ENCODE measurements around the gene ZNF483. TPM values are rescaled to one million over a fixed set of nuclear protein-coding genes. Genes with fewer than 3 reads are reported as not detected.

ZNF483 gene
- total RNA-seq, 4 donors from 2014 or later, result 26.2 to 82.4 (median 36.0) TPM

DNA sequence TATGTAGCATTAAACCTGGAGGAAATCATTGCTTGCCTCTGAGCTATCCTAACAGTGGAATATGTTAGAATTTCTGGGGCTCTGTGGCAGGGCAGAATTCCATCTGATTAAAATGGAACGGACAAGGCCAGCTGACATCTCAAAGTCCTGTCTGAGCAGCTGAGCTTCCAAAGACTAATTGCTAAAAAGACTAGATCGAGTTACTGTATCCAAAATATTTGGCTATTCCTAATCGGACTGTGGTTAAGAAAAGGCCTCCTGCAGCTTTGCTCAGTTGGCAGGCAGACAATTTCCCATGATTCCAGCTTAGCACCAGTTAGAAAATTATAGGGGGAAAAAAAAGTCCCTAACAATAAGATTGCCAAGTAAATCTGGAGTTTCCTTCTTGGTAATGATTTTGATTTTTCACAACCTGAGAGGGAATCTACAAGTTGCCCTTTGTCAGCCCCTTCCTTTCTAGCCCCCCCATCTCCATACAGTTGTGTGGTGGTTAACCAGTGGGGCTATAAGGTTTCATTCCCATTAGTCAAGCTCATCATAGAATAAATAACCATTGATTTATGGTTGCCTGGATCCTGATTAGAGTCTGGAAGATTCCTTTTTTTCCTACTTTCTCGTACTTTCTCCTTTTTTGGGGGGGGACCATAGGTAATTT lies 48.1 kb downstream of the ZNF483 start:
- TF ChIP-seq, protein P1, sequence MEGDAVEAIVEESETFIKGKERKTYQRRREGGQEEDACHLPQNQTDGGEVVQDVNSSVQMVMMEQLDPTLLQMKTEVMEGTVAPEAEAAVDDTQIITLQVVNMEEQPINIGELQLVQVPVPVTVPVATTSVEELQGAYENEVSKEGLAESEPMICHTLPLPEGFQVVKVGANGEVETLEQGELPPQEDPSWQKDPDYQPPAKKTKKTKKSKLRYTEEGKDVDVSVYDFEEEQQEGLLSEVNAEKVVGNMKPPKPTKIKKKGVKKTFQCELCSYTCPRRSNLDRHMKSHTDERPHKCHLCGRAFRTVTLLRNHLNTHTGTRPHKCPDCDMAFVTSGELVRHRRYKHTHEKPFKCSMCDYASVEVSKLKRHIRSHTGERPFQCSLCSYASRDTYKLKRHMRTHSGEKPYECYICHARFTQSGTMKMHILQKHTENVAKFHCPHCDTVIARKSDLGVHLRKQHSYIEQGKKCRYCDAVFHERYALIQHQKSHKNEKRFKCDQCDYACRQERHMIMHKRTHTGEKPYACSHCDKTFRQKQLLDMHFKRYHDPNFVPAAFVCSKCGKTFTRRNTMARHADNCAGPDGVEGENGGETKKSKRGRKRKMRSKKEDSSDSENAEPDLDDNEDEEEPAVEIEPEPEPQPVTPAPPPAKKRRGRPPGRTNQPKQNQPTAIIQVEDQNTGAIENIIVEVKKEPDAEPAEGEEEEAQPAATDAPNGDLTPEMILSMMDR (IDR thresholded peaks at IDR 0.05), result no peak
- no peak for TF ChIP-seq POLR2A (IDR thresholded peaks at IDR 0.05)
- Histone ChIP-seq H3K27me3 (no peaks in the 10 kb centered on the region), H3K27ac (no peak overlapping the region), H3K4me3 (replicated peaks in 1 of 3) (no peak overlapping the region), H3K4me1 (no peaks in the 10 kb centered on the region), H3K36me3 (peaks cover 34 to 62% of the 10 kb centered on the region in 2 donors), H3K9me3 (no peaks in the 10 kb centered on the region)
- WGBS, 2 donors, result 69 to 72% methylated on average over 4 of the region's 4 CpGs
- intact Hi-C loops (cut with DNase I), result no loop called here
- no peak for DNase-seq

DNA sequence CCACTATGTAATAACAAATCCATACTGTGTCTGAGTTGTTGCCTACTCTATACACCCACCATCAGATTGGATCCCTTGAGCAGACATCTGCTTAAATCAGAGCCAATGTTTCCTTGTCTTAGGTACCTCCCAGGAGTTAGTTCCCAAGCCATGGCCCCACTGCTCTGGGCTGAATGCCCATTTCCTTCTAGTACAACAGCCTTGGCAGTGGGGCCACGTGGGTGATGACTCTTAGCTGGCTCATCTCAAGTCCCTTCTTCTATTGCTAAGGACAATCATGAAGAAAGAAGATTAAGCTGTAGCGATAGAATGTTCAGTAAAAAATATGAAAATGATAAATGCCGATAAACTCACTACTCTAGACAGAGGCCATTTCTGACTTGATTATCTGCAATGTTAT lies 57.9 kb downstream of the ZNF483 start:
- 81 to 89% methylated on average over 3 of the region's 3 CpGs for whole genome bisulfite sequencing, 2 donors
- no peak overlapping the region for H3K27ac ChIP-seq
- H3K4me3 ChIP-seq (replicated peaks in 1 of 3), result no peak overlapping the region
- TF ChIP-seq POLR2A (IDR thresholded peaks at IDR 0.05), result no peak
- peaks cover 37 to 38% of the 10 kb centered on the region in 2 donors for H3K36me3 ChIP-seq
- no peaks in the 10 kb centered on the region for H3K9me3 ChIP-seq
- H3K27me3 ChIP-seq, result no peaks in the 10 kb centered on the region
- peak in 1 of 2 donors; percentile 7 for DNase-seq
- intact Hi-C loops (cut with DNase I), result no loop called here
- H3K4me1 ChIP-seq, result no peaks in the 10 kb centered on the region

DNA sequence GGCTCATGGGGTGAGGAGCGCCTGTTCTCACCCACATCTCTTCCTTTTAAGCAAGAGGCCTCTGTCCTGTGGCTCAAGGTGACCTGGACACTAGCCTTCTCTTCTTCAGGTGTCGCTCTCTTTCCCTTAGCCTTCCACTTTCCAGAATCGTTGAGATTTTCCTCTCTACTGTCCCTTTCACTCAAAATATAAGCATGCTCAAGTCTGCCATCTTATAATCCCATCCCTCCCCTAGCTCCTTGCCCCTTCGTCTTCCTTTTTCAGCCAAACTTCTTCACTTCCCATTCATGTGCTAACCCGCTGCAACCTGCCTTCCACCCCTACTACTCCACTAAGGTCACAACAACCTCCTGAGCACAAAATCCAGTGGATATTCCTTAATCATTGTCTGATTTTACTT lies 61.4 kb downstream of the ZNF483 start:
- intact Hi-C loops (cut with DNase I), result no loop called here
- Histone ChIP-seq H3K4me1 (no peaks in the 10 kb centered on the region), H3K9me3 (no peaks in the 10 kb centered on the region), H3K27ac (no peak overlapping the region), H3K27me3 (no peaks in the 10 kb centered on the region), H3K36me3 (peaks cover 22 to 26% of the 10 kb centered on the region in 2 donors), H3K4me3 (replicated peaks in 1 of 3) (no peak overlapping the region)
- no peak for DNase-seq
- 94 to 95% methylated on average over 5 of the region's 5 CpGs for WGBS, 2 donors
- no peak for TF ChIP-seq POLR2A (IDR thresholded peaks at IDR 0.05)
- TF ChIP-seq, protein P1 (IDR thresholded peaks at IDR 0.05), result no peak

DNA sequence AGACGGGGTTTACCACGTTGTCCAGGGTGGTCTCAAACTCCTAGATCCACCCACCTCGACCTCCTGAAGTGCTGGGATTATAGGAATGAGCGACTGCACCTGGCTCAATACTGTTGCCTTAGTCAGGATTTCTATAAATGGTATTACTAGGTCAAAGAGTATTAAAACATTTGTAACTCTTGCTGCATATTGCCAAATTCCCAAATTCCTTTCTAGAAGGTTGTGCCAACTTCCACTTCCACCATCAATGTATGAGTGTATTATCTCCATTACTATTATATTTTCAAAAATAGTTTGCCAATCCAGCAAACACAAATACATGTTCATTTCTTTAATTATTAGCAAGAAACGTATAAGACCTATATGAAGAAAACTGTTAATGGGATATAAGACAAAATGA lies 63.9 kb downstream of the ZNF483 start:
- peaks cover 9 to 15% of the 10 kb centered on the region in 2 donors for H3K36me3 ChIP-seq
- 87 to 88% methylated on average over 5 of the region's 5 CpGs for WGBS, 2 donors
- no peak overlapping the region for H3K27ac ChIP-seq
- no peaks in the 10 kb centered on the region for H3K27me3 ChIP-seq
- no peak for DNase-seq
- TF ChIP-seq POLR2A (IDR thresholded peaks at IDR 0.05), result no peak
- TF ChIP-seq, protein P1 (IDR thresholded peaks at IDR 0.05), result no peak
- intact Hi-C loops (cut with DNase I), result no loop called here
- H3K4me1 ChIP-seq, result no peaks in the 10 kb centered on the region
- H3K4me3 ChIP-seq (replicated peaks in 1 of 3), result no peak overlapping the region
- H3K9me3 ChIP-seq, result no peaks in the 10 kb centered on the region

DNA sequence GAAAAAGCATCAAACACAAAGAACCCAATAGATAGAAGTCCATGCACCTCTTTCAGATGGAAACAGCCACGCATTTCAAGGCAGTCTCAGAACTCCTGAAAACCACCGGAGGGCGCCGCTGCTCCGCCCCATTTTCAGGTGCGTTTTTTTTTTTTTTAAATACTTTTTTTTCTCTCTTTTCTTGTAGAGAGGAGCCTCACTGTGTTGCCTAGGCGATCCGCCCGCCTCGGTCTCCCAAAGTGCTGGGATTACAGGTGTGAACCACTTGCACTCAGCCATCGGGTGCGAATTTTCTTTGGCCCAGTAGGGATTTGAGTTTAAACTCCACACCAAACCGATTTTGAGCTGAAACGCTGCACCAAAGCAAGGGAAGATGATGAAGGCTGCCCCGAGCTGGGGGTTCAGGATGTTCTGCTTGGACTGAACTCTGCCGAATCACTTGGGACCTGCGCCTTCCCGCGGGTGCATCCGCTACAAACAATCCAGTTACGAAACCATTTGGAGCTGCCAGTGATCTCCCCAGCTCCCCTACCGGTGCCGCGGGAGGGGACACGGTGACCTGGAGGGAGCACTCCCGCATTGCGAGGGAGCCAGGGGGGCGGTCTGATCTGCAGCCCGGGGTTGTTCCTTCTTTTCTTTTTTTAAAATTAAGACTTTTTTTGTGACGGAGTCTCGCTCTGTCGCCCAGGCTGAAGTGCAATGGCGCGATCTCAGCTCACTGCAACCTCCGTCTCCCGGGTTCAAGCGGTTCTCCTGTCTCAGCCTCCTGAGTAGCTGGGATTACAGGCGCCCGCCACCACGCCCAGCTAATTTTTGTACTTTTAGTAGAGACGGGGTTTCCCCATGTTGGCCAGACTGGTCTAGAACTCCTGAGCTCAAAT lies 73.1 kb downstream of the ZNF483 start:
- no peaks in the 10 kb centered on the region for H3K9me3 ChIP-seq
- peak overlapping the region; percentile 59 to 89 (median 75) for H3K27ac ChIP-seq
- WGBS, 2 donors, result 1% methylated on average over 41 of the region's 41 CpGs
- H3K27me3 ChIP-seq, result no peaks in the 10 kb centered on the region
- H3K4me1 ChIP-seq, result peaks cover 0 to 8% of the 10 kb centered on the region in 2 donors
- H3K4me3 ChIP-seq (replicated peaks in 1 of 3), result peak overlapping the region; percentile 16 to 68 (median 47)
- intact Hi-C loops (cut with DNase I), result loop anchor here (10.0 kb wide), 1 partner anchor 477 kb away; no protein-coding TSS in a partner anchor
- DNase-seq, result peak; percentile 77 to 85
- TF ChIP-seq POLR2A (IDR thresholded peaks at IDR 0.05), result no peak
- TF ChIP-seq, protein P1 (IDR thresholded peaks at IDR 0.05), result peak; percentile 36 to 94 (median 65)
- peaks cover 0 to 18% of the 10 kb centered on the region in 2 donors for H3K36me3 ChIP-seq
